ENCODE results near the gene WFDC6.

GRCh38 chr20:45579184-45579583, 39.9 kb upstream of the WFDC6 start, which contains the start of gene WFDC8:
- TF ChIP-seq, protein P1, sequence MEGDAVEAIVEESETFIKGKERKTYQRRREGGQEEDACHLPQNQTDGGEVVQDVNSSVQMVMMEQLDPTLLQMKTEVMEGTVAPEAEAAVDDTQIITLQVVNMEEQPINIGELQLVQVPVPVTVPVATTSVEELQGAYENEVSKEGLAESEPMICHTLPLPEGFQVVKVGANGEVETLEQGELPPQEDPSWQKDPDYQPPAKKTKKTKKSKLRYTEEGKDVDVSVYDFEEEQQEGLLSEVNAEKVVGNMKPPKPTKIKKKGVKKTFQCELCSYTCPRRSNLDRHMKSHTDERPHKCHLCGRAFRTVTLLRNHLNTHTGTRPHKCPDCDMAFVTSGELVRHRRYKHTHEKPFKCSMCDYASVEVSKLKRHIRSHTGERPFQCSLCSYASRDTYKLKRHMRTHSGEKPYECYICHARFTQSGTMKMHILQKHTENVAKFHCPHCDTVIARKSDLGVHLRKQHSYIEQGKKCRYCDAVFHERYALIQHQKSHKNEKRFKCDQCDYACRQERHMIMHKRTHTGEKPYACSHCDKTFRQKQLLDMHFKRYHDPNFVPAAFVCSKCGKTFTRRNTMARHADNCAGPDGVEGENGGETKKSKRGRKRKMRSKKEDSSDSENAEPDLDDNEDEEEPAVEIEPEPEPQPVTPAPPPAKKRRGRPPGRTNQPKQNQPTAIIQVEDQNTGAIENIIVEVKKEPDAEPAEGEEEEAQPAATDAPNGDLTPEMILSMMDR (IDR thresholded peaks at IDR 0.05 in 4 of 5, conservative IDR thresholded peaks at IDR 0.05 in 1 of 5): no peak
- no peak for TF ChIP-seq POLR2A (IDR thresholded peaks at IDR 0.05)

All from gastrocnemius medialis (tissue), 4 donors.